OCI-LY7 (cell line): Measurements from ENCODE around the gene CCNE1. TPM values are rescaled to one million over a fixed set of nuclear protein-coding genes. Genes with fewer than 3 reads are reported as not detected.

Experiments used
- BruUV-seq: library from RNA; stranded (reverse); fragments of 400-500 nt; replicated peaks from 2 replicates; lab custom pipeline; 2021; lab: Mats Ljungman, UMichigan
- CTCF ChIA-PET: fragments of 300-600 bp; sonication (Branson Sonifier 250); formaldehyde crosslinking; loops from one replicate; lab custom pipeline; 2022; ENCODE audit warnings: antibody characterized with exemption; ENCODE audit not compliant: unreplicated experiment; lab: Charles Lee
- POLR2A ChIA-PET: fragments of 300-600 bp; sonication (Branson Sonifier 250); formaldehyde crosslinking; loops from one replicate; lab custom pipeline; 2022; ENCODE audit warnings: antibody characterized with exemption; lab: Charles Lee
- DNase-seq: peaks from one replicate; pipeline ENCODE4 v3.0.0-alpha.2; 2015; ENCODE audit warnings: low spot score
- H2AFZ ChIP-seq: fragments of 200-600 bp; sonication (generic), shearing (Covaris generic); 2 replicates; pipeline ENCODE4 v1.6.1; 2014; ENCODE audit warnings: mild to moderate bottlenecking, antibody characterized with exemption, low read length, moderate library complexity
- H3K27ac ChIP-seq: fragments of 200-600 bp; sonication (generic); 2 replicates; pipeline ENCODE4 v1.5.1; 2014; ENCODE audit warnings: mixed run types, low read depth, mild to moderate bottlenecking, moderate library complexity, low read length, inconsistent platforms; ENCODE audit not compliant: poor library complexity, severe bottlenecking
- H3K36me3 ChIP-seq: fragments of 200-600 bp; sonication (generic); 2 replicates; pipeline ENCODE4 v1.6.1; 2014; ENCODE audit warnings: mild to moderate bottlenecking, antibody characterized with exemption, low read length, moderate library complexity, mixed read lengths; ENCODE audit not compliant: insufficient read depth
- H3K4me1 ChIP-seq: fragments of 200-600 bp; sonication (generic); 2 replicates; pipeline ENCODE4 v1.5.1; 2014; ENCODE audit warnings: mild to moderate bottlenecking, low read length; ENCODE audit not compliant: insufficient read depth, poor library complexity, severe bottlenecking
- H3K4me2 ChIP-seq: fragments of 200-600 bp; sonication (generic); 2 replicates; pipeline ENCODE4 v1.6.1; 2014; ENCODE audit warnings: mild to moderate bottlenecking, low read length
- H3K4me3 ChIP-seq: fragments of 200-600 bp; sonication (generic); 2 replicates; pipeline ENCODE4 v1.5.1; 2014; ENCODE audit warnings: mild to moderate bottlenecking, low read depth, low read length; ENCODE audit not compliant: poor library complexity, severe bottlenecking
- H3K79me2 ChIP-seq: fragments of 200-600 bp; sonication (generic); 2 replicates; pipeline ENCODE4 v1.6.1; 2016; ENCODE audit warnings: low read depth, mild to moderate bottlenecking, low read length, moderate library complexity, mixed read lengths; ENCODE audit not compliant: insufficient read depth
- H3K9me2 ChIP-seq: fragments of 200-600 bp; sonication (generic); 2 replicates; pipeline ENCODE4 v1.6.1; 2016; ENCODE audit warnings: mild to moderate bottlenecking, low read length, mixed read lengths; ENCODE audit not compliant: insufficient read depth
- H3K9me3 ChIP-seq: fragments of 200-600 bp; sonication (generic); 2 replicates; pipeline ENCODE4 v1.6.1; 2014; ENCODE audit warnings: mild to moderate bottlenecking, mixed run types, low read length, mixed read lengths
- H4K20me1 ChIP-seq: fragments of 200-600 bp; sonication (generic); 2 replicates; pipeline ENCODE4 v1.6.1; 2014; ENCODE audit warnings: mild to moderate bottlenecking, antibody characterized with exemption, low read length, moderate library complexity, mixed read lengths; ENCODE audit not compliant: insufficient read depth
- CTCF ChIP-seq: fragments of 200-600 bp; sonication (generic); conservative IDR thresholded peaks from 2 replicates; pipeline ENCODE4 v1.5.1; 2014; ENCODE audit warnings: mild to moderate bottlenecking, antibody characterized with exemption, low read length, moderate library complexity, mixed read lengths
- EZH2phosphoT487 ChIP-seq: fragments of 200-600 bp; sonication (generic); IDR thresholded peaks from 2 replicates; pipeline ENCODE4 v1.6.1; 2018; ENCODE audit warnings: low read depth, borderline replicate concordance, mild to moderate bottlenecking, mixed run types, antibody characterized with exemption, low read length, moderate library complexity, mixed read lengths
- intact Hi-C: fragments of 100-400 bp; cut with micrococcal nuclease; formaldehyde crosslinking; loops from one replicate; pipeline ENCODE4 v1.10.0; 2022; ENCODE audit not compliant: unreplicated experiment
- total RNA-seq, 2 experiments: library from RNA; depleted of rRNA in 1 of 2; stranded (reverse); fragments of >200 nt in 1 of 2; shearing (Covaris generic) in 1 of 2; gene quantifications; 2 replicates each; pipeline ENCODE4 v1.2.3, GENCODE V29; 2014 to 2022

Gene CCNE1
- total RNA-seq, 2 experiments from 2014 or later, result 23.2 to 36.1 TPM

GRCh38 chr19:29855741-29856500 lies 44.1 kb downstream of the CCNE1 start:
- Histone ChIP-seq H3K36me3 (no peaks in the 10 kb centered on the region), H3K4me3 (no peak overlapping the region), H3K4me2 (no peak overlapping the region), H3K27ac (no peak overlapping the region), H3K9me3 (no peaks in the 10 kb centered on the region), H4K20me1 (no peaks in the 10 kb centered on the region), H3K4me1 (no peaks in the 10 kb centered on the region), H2AFZ (no peak overlapping the region), H3K79me2 (no peaks in the 10 kb centered on the region), H3K9me2 (no peaks in the 10 kb centered on the region)
- no peak for DNase-seq
- no peak for TF ChIP-seq EZH2phosphoT487
- no TSS peak for BruUV-seq
- intact Hi-C loops, result loop anchor here (5.0 to 10.0 kb wide), 2 partner anchors 124 to 799 kb away; no protein-coding TSS in a partner anchor
- POLR2A ChIA-PET, result interaction anchor here (0.6 kb wide), 2 partner anchors 41 to 42 kb away, joined by 3 to 4 read pairs; no protein-coding TSS in a partner anchor
- CTCF ChIA-PET, result no interaction called here

GRCh38 chr19:29858000-29858596 lies 46.3 kb downstream of the CCNE1 start:
- TF ChIP-seq EZH2phosphoT487 (no peak), CTCF (peak; percentile 82)
- BruUV-seq, result no TSS peak
- Histone ChIP-seq H3K4me1 (no peaks in the 10 kb centered on the region), H4K20me1 (no peaks in the 10 kb centered on the region), H3K9me2 (no peaks in the 10 kb centered on the region), H3K36me3 (no peaks in the 10 kb centered on the region), H3K27ac (no peak overlapping the region), H3K4me3 (no peak overlapping the region), H3K79me2 (no peaks in the 10 kb centered on the region), H2AFZ (no peak overlapping the region), H3K4me2 (no peak overlapping the region), H3K9me3 (no peaks in the 10 kb centered on the region)
- CTCF ChIA-PET, result interaction anchor here (0.6 to 0.7 kb wide), 2 partner anchors 62 to 259 kb away, joined by 3 to 5 read pairs; no protein-coding TSS in a partner anchor
- POLR2A ChIA-PET, result interaction anchor here (0.6 to 1.2 kb wide), 3 partner anchors 18 to 87 kb away, joined by 3 to 5 read pairs (median 4); partner anchors contain the start of gene URI1
- intact Hi-C loops, result loop anchor here (5.0 to 10.0 kb wide), 2 partner anchors 126 to 797 kb away; no protein-coding TSS in a partner anchor
- peak; percentile 55 for DNase-seq

GRCh38 chr19:29858621-29859020 lies 46.8 kb downstream of the CCNE1 start:
- Histone ChIP-seq H3K4me3 (no peak overlapping the region), H3K79me2 (no peaks in the 10 kb centered on the region), H4K20me1 (no peaks in the 10 kb centered on the region), H2AFZ (no peak overlapping the region), H3K27ac (no peak overlapping the region), H3K4me2 (no peak overlapping the region), H3K4me1 (no peaks in the 10 kb centered on the region), H3K36me3 (no peaks in the 10 kb centered on the region), H3K9me3 (no peaks in the 10 kb centered on the region), H3K9me2 (no peaks in the 10 kb centered on the region)
- ChIA-PET CTCF (interaction anchor here (0.6 to 0.7 kb wide), 2 partner anchors 62 to 259 kb away, joined by 3 to 5 read pairs; no protein-coding TSS in a partner anchor), POLR2A (interaction anchor here (0.6 to 1.2 kb wide), 2 partner anchors 18 to 86 kb away, joined by 3 to 4 read pairs; no protein-coding TSS in a partner anchor)
- intact Hi-C loops, result loop anchor here (5.0 to 10.0 kb wide), 2 partner anchors 126 to 796 kb away; no protein-coding TSS in a partner anchor
- no TSS peak for BruUV-seq
- DNase-seq, result no peak
- no peak for TF ChIP-seq CTCF
- no peak for TF ChIP-seq EZH2phosphoT487
